HEK293 (cell line): Measurements from ENCODE around the gene SUGP1.

Experiments
- CTCF ChIA-PET: fragments of 350-600 bp; formaldehyde crosslinking; extraction: SDS; loops from one replicate; lab custom pipeline; 2021; ENCODE audit warnings: antibody characterized with exemption; lab: Yijun Ruan, JAX
- POLR2A ChIA-PET: fragments of 300-600 bp; formaldehyde crosslinking; extraction: SDS; loops from one replicate; lab custom pipeline; 2020; ENCODE audit warnings: antibody characterized with exemption, inconsistent platforms; lab: Yijun Ruan, JAX
- H3K27ac ChIP-seq: fragments of 200-500 bp; sonication (Bioruptor generic); 2 replicates; pipeline ENCODE4 v1.5.1; 2014; ENCODE audit warnings: low read depth, low read length, control low read depth, inconsistent platforms; ENCODE audit errors: extremely low read depth
- H3K36me3 ChIP-seq, 2 experiments: fragments of 200-500 bp in 1 of 2; sonication (Bioruptor generic) in 1 of 2; 1 replicate in 1 of 2; 2 replicates in 1 of 2; pipeline ENCODE4 v1.5.1; 2014 to 2017; ENCODE audit warnings: inconsistent platforms in 2 of 2, low read length in 2 of 2; ENCODE audit not compliant: control insufficient read depth in 2 of 2, insufficient read depth in 1 of 2
- H3K4me1 ChIP-seq: fragments of 200-500 bp; sonication (Bioruptor generic); 2 replicates; pipeline ENCODE4 v1.5.1; 2014; ENCODE audit warnings: mild to moderate bottlenecking, low read length, inconsistent platforms; ENCODE audit not compliant: control insufficient read depth, insufficient read depth
- H3K4me3 ChIP-seq: 2 replicates; pipeline ENCODE4 v1.5.1; 2011; ENCODE audit warnings: low read depth, mild to moderate bottlenecking, control low read depth, low read length, moderate library complexity
- H3K9me3 ChIP-seq: fragments of 200-500 bp; sonication (Bioruptor generic); 2 replicates; pipeline ENCODE4 v1.5.1; 2014; ENCODE audit warnings: low read depth, low read length, inconsistent platforms; ENCODE audit not compliant: control insufficient read depth, insufficient read depth
- BCL6B ChIP-seq: fragments of 450-650 bp; formaldehyde crosslinking; IDR thresholded peaks from 2 replicates; pipeline ENCODE4 v1.5.1; 2017; ENCODE audit warnings: missing biosample characterization, missing genetic modification characterization
- FEZF1 ChIP-seq: fragments of 450-650 bp; formaldehyde crosslinking; IDR thresholded peaks from 2 replicates; pipeline ENCODE4 v1.5.1; 2016; ENCODE audit warnings: missing biosample characterization, missing genetic modification characterization
- GFI1B ChIP-seq: fragments of 450-650 bp; formaldehyde crosslinking; IDR thresholded peaks from 2 replicates; pipeline ENCODE4 v1.5.1; 2016; ENCODE audit warnings: missing biosample characterization, missing genetic modification characterization
- GLI4 ChIP-seq: fragments of 450-650 bp; formaldehyde crosslinking; IDR thresholded peaks from 2 replicates; pipeline ENCODE4 v1.5.1; 2016; ENCODE audit warnings: missing biosample characterization, missing genetic modification characterization
- SCRT1 ChIP-seq: fragments of 450-650 bp; formaldehyde crosslinking; IDR thresholded peaks from 2 replicates; pipeline ENCODE4 v1.5.1; 2016; ENCODE audit warnings: missing biosample characterization, missing genetic modification characterization, borderline replicate concordance
- SCRT2 ChIP-seq: fragments of 450-650 bp; formaldehyde crosslinking; IDR thresholded peaks from 2 replicates; pipeline ENCODE4 v1.5.1; 2016; ENCODE audit warnings: missing biosample characterization, missing genetic modification characterization
- TCF7L2 ChIP-seq: IDR thresholded peaks from 2 replicates; pipeline ENCODE4 v1.6.1; 2011; ENCODE audit warnings: low read depth, mild to moderate bottlenecking, inconsistent platforms, low read length, moderate library complexity, borderline replicate concordance
- ZBTB20 ChIP-seq: fragments of 450-650 bp; formaldehyde crosslinking; IDR thresholded peaks from 2 replicates; pipeline ENCODE4 v1.5.1; 2016; ENCODE audit warnings: missing biosample characterization, missing genetic modification characterization
- ZBTB21 ChIP-seq: fragments of 450-650 bp; formaldehyde crosslinking; IDR thresholded peaks from 2 replicates; pipeline ENCODE4 v1.5.1; 2017; ENCODE audit warnings: missing biosample characterization, missing genetic modification characterization
- ZBTB26 ChIP-seq: fragments of 450-650 bp; formaldehyde crosslinking; optimal IDR thresholded peaks from 2 replicates; pipeline ENCODE3; 2016; ENCODE audit warnings: missing biosample characterization, mild to moderate bottlenecking, missing genetic modification characterization
- ZBTB6 ChIP-seq: fragments of 450-650 bp; formaldehyde crosslinking; IDR thresholded peaks from 2 replicates; pipeline ENCODE4 v1.5.1; 2017; ENCODE audit warnings: missing biosample characterization, missing genetic modification characterization
- ZEB2 ChIP-seq: fragments of 450-650 bp; formaldehyde crosslinking; IDR thresholded peaks from 2 replicates; pipeline ENCODE4 v1.5.1; 2016; ENCODE audit warnings: missing biosample characterization, missing genetic modification characterization
- ZNF114 ChIP-seq: fragments of 450-650 bp; formaldehyde crosslinking; IDR thresholded peaks from 2 replicates; pipeline ENCODE4 v1.5.0; 2017; ENCODE audit warnings: missing biosample characterization, missing genetic modification characterization
- ZNF214 ChIP-seq: fragments of 450-650 bp; formaldehyde crosslinking; IDR thresholded peaks from 2 replicates; pipeline ENCODE4 v1.5.1; 2017; ENCODE audit warnings: missing biosample characterization, mild to moderate bottlenecking, missing genetic modification characterization, borderline replicate concordance
- ZNF335 ChIP-seq: fragments of 450-650 bp; formaldehyde crosslinking; conservative IDR thresholded peaks from 2 replicates; pipeline ENCODE4 v1.5.1; 2016; ENCODE audit warnings: missing biosample characterization, missing genetic modification characterization
- ZNF37A ChIP-seq: fragments of 450-650 bp; IDR thresholded peaks from 2 replicates; pipeline ENCODE4 v1.5.1; 2018; ENCODE audit warnings: missing biosample characterization, missing genetic modification characterization
- ZNF426 ChIP-seq: fragments of 450-650 bp; formaldehyde crosslinking; IDR thresholded peaks from 2 replicates; pipeline ENCODE4 v1.5.1; 2017; ENCODE audit warnings: missing biosample characterization, missing genetic modification characterization, mild to moderate bottlenecking, inconsistent platforms, moderate library complexity
- ZNF514 ChIP-seq: fragments of 450-650 bp; formaldehyde crosslinking; IDR thresholded peaks from 2 replicates; pipeline ENCODE4 v1.5.1; 2016; ENCODE audit warnings: missing biosample characterization, missing genetic modification characterization
- ZNF530 ChIP-seq: fragments of 450-650 bp; formaldehyde crosslinking; IDR thresholded peaks from 2 replicates; pipeline ENCODE4 v1.5.1; 2016; ENCODE audit warnings: low read depth, missing biosample characterization, missing genetic modification characterization
- ZNF548 ChIP-seq: fragments of 450-650 bp; formaldehyde crosslinking; IDR thresholded peaks from 2 replicates; pipeline ENCODE4 v1.5.1; 2016; ENCODE audit warnings: missing biosample characterization, missing genetic modification characterization
- ZNF549 ChIP-seq: fragments of 450-650 bp; IDR thresholded peaks from 2 replicates; pipeline ENCODE4 v1.5.1; 2018; ENCODE audit warnings: missing biosample characterization, missing genetic modification characterization, mild to moderate bottlenecking, inconsistent platforms, moderate library complexity
- ZNF555 ChIP-seq: fragments of 450-650 bp; formaldehyde crosslinking; conservative IDR thresholded peaks from 2 replicates; pipeline ENCODE4 v1.5.1; 2017; ENCODE audit warnings: missing biosample characterization, mild to moderate bottlenecking, missing genetic modification characterization, inconsistent platforms
- ZNF626 ChIP-seq: fragments of 450-650 bp; sonication (Bioruptor Pico); formaldehyde crosslinking; IDR thresholded peaks from 2 replicates; pipeline ENCODE4 v1.5.1; 2018; ENCODE audit warnings: missing biosample characterization, missing genetic modification characterization, inconsistent platforms
- ZNF664 ChIP-seq: fragments of 450-650 bp; formaldehyde crosslinking; IDR thresholded peaks from 2 replicates; pipeline ENCODE4 v1.5.1; 2016; ENCODE audit warnings: missing biosample characterization, missing genetic modification characterization
- ZNF785 ChIP-seq: fragments of 450-650 bp; formaldehyde crosslinking; IDR thresholded peaks from 2 replicates; pipeline ENCODE4 v1.5.1; 2016; ENCODE audit warnings: missing biosample characterization, missing genetic modification characterization
- ZSCAN4 ChIP-seq: fragments of 450-650 bp; formaldehyde crosslinking; IDR thresholded peaks from 2 replicates; pipeline ENCODE4 v1.5.1; 2017; ENCODE audit warnings: missing biosample characterization, missing genetic modification characterization

SUGP1 gene

GRCh38 chr19:19294914-19295313 lies 25.4 kb downstream of the SUGP1 start (continued):
- TF ChIP-seq FEZF1 (tag by site-specific recombination) (no peak), ZNF785 (tag by site-specific recombination) (no peak)

GRCh38 chr19:19292607-19293006 lies 27.7 kb downstream of the SUGP1 start:
- Histone ChIP-seq H3K4me3 (no peak overlapping the region), H3K9me3 (no peaks in the 10 kb centered on the region), H3K27ac (no peak overlapping the region), H3K36me3 (peaks cover 72 to 82% of the 10 kb centered on the region in 2 experiments), H3K4me1 (no peaks in the 10 kb centered on the region)
- POLR2A ChIA-PET, result no interaction called here
- CTCF ChIA-PET, result no interaction called here
- TF ChIP-seq ZNF626 (tag by site-specific recombination) (no peak), SCRT2 (tag by site-specific recombination) (no peak), ZNF664 (tag by site-specific recombination) (no peak), ZNF530 (no peak), TCF7L2 (no peak), ZBTB26 (tag by site-specific recombination) (no peak), ZBTB21 (tag by site-specific recombination) (no peak), ZNF37A (no peak), ZNF548 (tag by site-specific recombination) (no peak)
- TF ChIP-seq, all 188 proteins: peak for 0

- POLR2A ChIA-PET, result no interaction called here
Observed at GRCh38 chr19:19285686-19286085, 34.6 kb downstream of the SUGP1 start.

More at GRCh38 chr19:19285686-19286085, 34.6 kb downstream of the SUGP1 start:
- Histone ChIP-seq H3K36me3 (peaks cover 45 to 83% of the 10 kb centered on the region in 2 experiments; a peak in 2 of 3 replicates), H3K4me3 (no peak overlapping the region), H3K4me1 (no peaks in the 10 kb centered on the region), H3K9me3 (no peaks in the 10 kb centered on the region), H3K27ac (no peak overlapping the region)
- TF ChIP-seq ZBTB20 (tag by site-specific recombination), result no peak
- TF ChIP-seq GLI4 (tag by site-specific recombination), result no peak
- no peak for TF ChIP-seq ZSCAN4
- no peak for TF ChIP-seq ZNF514
- no peak for TF ChIP-seq ZEB2 (tag by site-specific recombination)
- no peak for TF ChIP-seq BCL6B (tag by site-specific recombination)
- TF ChIP-seq ZNF549 (tag by site-specific recombination), result no peak
- no peak for TF ChIP-seq ZNF426 (tag by site-specific recombination)
- TF ChIP-seq ZNF214 (tag by site-specific recombination), result no peak
- TF ChIP-seq ZNF626 (tag by site-specific recombination), result no peak
- TF ChIP-seq GFI1B (tag by site-specific recombination), result no peak
- no peak for TF ChIP-seq ZNF555 (tag by site-specific recombination)
- no peak for TF ChIP-seq ZBTB6
- no peak for TF ChIP-seq ZNF114
- TF ChIP-seq ZNF335 (tag by site-specific recombination), result no peak
- TF ChIP-seq SCRT1 (tag by site-specific recombination), result no peak
- CTCF ChIA-PET, result interaction anchor here (0.6 to 1.0 kb wide), 2 partner anchors 60 to 134 kb away, joined by 3 to 4 read pairs; no protein-coding TSS in a partner anchor
